Mesenchymal stem cell (in vitro differentiated cells and primary cell): Measurements from ENCODE around the gene SPEM1.

ENCODE experiments used
- DNase-seq: peaks from one replicate; pipeline ENCODE4 v3.0.0-alpha.2; 2013
- H2AFZ ChIP-seq: one replicate; pipeline ENCODE4 v1.6.1; 2013; ENCODE audit warnings: low read depth, mild to moderate bottlenecking, control low read depth, inconsistent platforms, low read length, moderate library complexity
- H2AK5ac ChIP-seq: 2 replicates; pipeline ENCODE4 v1.6.1; 2013; ENCODE audit warnings: low read length, moderate library complexity, mild to moderate bottlenecking, inconsistent platforms; ENCODE audit not compliant: severe bottlenecking
- H2BK120ac ChIP-seq: one replicate; pipeline ENCODE4 v1.6.1; 2013; ENCODE audit warnings: low read depth, mild to moderate bottlenecking, inconsistent platforms, low read length, moderate library complexity
- H2BK12ac ChIP-seq, 2 experiments: one replicate each; pipeline ENCODE4 v1.6.1; 2013; ENCODE audit warnings: inconsistent platforms in 2 of 2, low read length in 2 of 2, mild to moderate bottlenecking in 2 of 2, moderate library complexity in 2 of 2, control low read depth in 1 of 2
- H2BK15ac ChIP-seq: one replicate; pipeline ENCODE4 v1.6.1; 2013; ENCODE audit warnings: mild to moderate bottlenecking, low read depth, inconsistent platforms; ENCODE audit not compliant: poor library complexity, severe bottlenecking
- H2BK5ac ChIP-seq: 2 replicates; pipeline ENCODE4 v1.6.1; 2013; ENCODE audit warnings: low read depth, mild to moderate bottlenecking, low read length, control low read depth, inconsistent platforms; ENCODE audit not compliant: poor library complexity, severe bottlenecking
- H3K14ac ChIP-seq, 2 experiments: one replicate each; pipeline ENCODE4 v1.6.1; 2013; ENCODE audit warnings: inconsistent platforms in 2 of 2, low read length in 2 of 2, control low read depth in 1 of 2, mild to moderate bottlenecking in 1 of 2, moderate library complexity in 1 of 2
- H3K18ac ChIP-seq, 2 experiments: one replicate each; pipeline ENCODE4 v1.6.1; 2013; ENCODE audit warnings: inconsistent platforms in 2 of 2, low read length in 2 of 2, control low read depth in 1 of 2, low read depth in 1 of 2, mild to moderate bottlenecking in 1 of 2
- H3K23ac ChIP-seq, 2 experiments: one replicate each; pipeline ENCODE4 v1.6.1; 2013; ENCODE audit warnings: inconsistent platforms in 2 of 2, low read length in 2 of 2, mild to moderate bottlenecking in 2 of 2, moderate library complexity in 2 of 2, control low read depth in 1 of 2
- H3K27ac ChIP-seq: 2 replicates; pipeline ENCODE4 v1.5.1; 2013; ENCODE audit warnings: mild to moderate bottlenecking, moderate library complexity, low read length, control low read depth, inconsistent platforms; ENCODE audit not compliant: poor library complexity, severe bottlenecking
- H3K27me3 ChIP-seq, 2 experiments: 2 replicates each; pipeline versions ENCODE4 v1.6.1 to v1.7.0; 2013; ENCODE audit warnings: low read length in 2 of 2, mild to moderate bottlenecking in 2 of 2, moderate library complexity in 2 of 2, control low read depth in 1 of 2, inconsistent platforms in 1 of 2; ENCODE audit not compliant: control insufficient read depth in 1 of 2, insufficient read depth in 1 of 2
- H3K36me3 ChIP-seq, 2 experiments: 2 replicates each; pipeline versions ENCODE4 v1.6.1 to v1.7.0; 2013; ENCODE audit warnings: low read length in 2 of 2, control low read depth in 1 of 2, inconsistent platforms in 1 of 2, low read depth in 1 of 2, mild to moderate bottlenecking in 1 of 2; ENCODE audit not compliant: insufficient read depth in 2 of 2, control insufficient read depth in 1 of 2
- H3K4ac ChIP-seq, 2 experiments: one replicate each; pipeline ENCODE4 v1.6.1; 2013; ENCODE audit warnings: inconsistent platforms in 2 of 2, low read length in 2 of 2, mild to moderate bottlenecking in 2 of 2, moderate library complexity in 2 of 2, control low read depth in 1 of 2, low read depth in 1 of 2
- H3K4me1 ChIP-seq: 2 replicates; pipeline ENCODE4 v1.6.1; 2013; ENCODE audit warnings: low read depth, low read length, control low read depth; ENCODE audit not compliant: control insufficient read depth, insufficient read depth
- H3K4me2 ChIP-seq: 2 replicates; pipeline ENCODE4 v1.6.1; 2013; ENCODE audit warnings: low read length, mild to moderate bottlenecking, inconsistent platforms; ENCODE audit not compliant: poor library complexity, severe bottlenecking
- H3K4me3 ChIP-seq, 2 experiments: 2 replicates each; pipeline versions ENCODE4 v1.5.1 to v1.7.0; 2013; ENCODE audit warnings: low read length in 2 of 2, mild to moderate bottlenecking in 2 of 2, control low read depth in 1 of 2, low read depth in 1 of 2; ENCODE audit not compliant: insufficient read depth in 1 of 2
- H3K79me1 ChIP-seq: replicated peaks from 2 replicates; pipeline ENCODE4 v1.6.1; 2013; ENCODE audit warnings: mild to moderate bottlenecking, control low read depth, low read length, inconsistent platforms; ENCODE audit not compliant: poor library complexity, severe bottlenecking
- H3K9ac ChIP-seq: 2 replicates; pipeline ENCODE4 v1.7.0; 2013; ENCODE audit warnings: mild to moderate bottlenecking, low read length, moderate library complexity
- H3K9me3 ChIP-seq: 2 replicates; pipeline ENCODE4 v1.7.0; 2013; ENCODE audit warnings: mild to moderate bottlenecking, low read length; ENCODE audit not compliant: control insufficient read depth
- H4K8ac ChIP-seq: one replicate; pipeline ENCODE4 v1.6.1; 2013; ENCODE audit warnings: inconsistent platforms, mild to moderate bottlenecking, low read length, moderate library complexity
- H4K91ac ChIP-seq: one replicate; pipeline ENCODE4 v1.6.1; 2013; ENCODE audit warnings: mild to moderate bottlenecking, low read length, inconsistent platforms
- WGBS: methylation state at CpG from one replicate; pipeline ENCODE4 v1.1.7; 2013; ENCODE audit warnings: mixed read lengths; 5-methylcytosine and 5-hydroxymethylcytosine counted together

Gene SPEM1

DNA sequence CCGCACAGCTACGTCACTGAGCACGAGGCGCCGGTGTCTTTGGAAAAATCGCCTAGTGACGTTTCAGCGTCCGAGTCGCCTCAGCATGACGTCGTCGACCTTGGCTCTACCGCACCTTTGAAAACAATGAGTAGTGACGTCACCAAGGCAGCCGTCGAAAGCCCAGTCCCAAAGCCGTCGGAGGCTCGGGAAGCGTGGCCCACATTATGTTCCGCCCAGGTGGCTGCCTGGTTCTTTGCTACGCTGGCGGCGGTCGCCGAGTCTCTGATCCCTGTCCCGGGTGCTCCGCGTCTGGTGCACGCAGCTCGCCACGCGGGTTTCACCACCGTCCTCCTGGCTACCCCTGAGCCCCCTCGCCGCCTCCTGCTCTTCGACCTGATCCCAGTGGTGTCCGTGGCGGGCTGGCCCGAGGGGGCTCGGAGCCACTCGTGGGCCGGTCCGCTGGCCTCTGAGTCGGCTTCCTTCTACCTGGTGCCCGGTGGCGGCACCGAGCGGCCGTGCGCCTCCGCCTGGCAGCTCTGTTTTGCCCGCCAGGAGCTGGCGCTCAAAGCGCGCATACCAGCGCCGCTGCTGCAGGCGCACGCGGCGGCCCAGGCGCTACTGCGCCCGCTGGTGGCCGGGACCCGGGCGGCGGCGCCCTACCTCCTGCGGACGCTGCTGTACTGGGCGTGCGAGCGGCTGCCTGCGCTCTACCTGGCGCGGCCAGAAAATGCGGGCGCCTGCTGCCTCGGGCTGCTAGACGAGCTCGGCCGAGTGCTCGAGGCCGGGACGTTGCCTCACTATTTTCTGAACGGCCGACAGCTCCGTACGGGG, 16.6 kb downstream of the SPEM1 start:
- H4K91ac ChIP-seq: no peak overlapping the region
- peak; percentile 73 for DNase-seq
- no peak overlapping the region for H2AK5ac ChIP-seq
- 6% methylated on average over 87 of the region's 92 CpGs for WGBS
- no peak overlapping the region for H2BK12ac ChIP-seq
- H3K9me3 ChIP-seq: no peaks in the 10 kb centered on the region
- H3K18ac ChIP-seq: no peak overlapping the region
- no peak overlapping the region for H2BK15ac ChIP-seq
- H3K14ac ChIP-seq: no peak overlapping the region
- peak overlapping the region; percentile 52 to 70 for H3K4me3 ChIP-seq
- H2BK120ac ChIP-seq: no peak overlapping the region
- H3K36me3 ChIP-seq: no peaks in the 10 kb centered on the region
- H3K9ac ChIP-seq: no peak overlapping the region
- H3K27ac ChIP-seq: no peak overlapping the region
- H3K4me1 ChIP-seq: peaks cover 46% of the 10 kb centered on the region
- peaks cover 30 to 41% of the 10 kb centered on the region in 2 experiments for H3K27me3 ChIP-seq
- H2AFZ ChIP-seq: no peak overlapping the region
- H4K8ac ChIP-seq: peak overlapping the region; percentile 47
- peak overlapping the region; percentile 79 for H3K4me2 ChIP-seq
- H2BK5ac ChIP-seq: no peak overlapping the region
- peak overlapping the region in 1 of 2 experiments; percentile 52 for H3K4ac ChIP-seq
- H3K79me1 ChIP-seq: peaks cover 10% of the 10 kb centered on the region
- H3K23ac ChIP-seq: no peak overlapping the region

DNA sequence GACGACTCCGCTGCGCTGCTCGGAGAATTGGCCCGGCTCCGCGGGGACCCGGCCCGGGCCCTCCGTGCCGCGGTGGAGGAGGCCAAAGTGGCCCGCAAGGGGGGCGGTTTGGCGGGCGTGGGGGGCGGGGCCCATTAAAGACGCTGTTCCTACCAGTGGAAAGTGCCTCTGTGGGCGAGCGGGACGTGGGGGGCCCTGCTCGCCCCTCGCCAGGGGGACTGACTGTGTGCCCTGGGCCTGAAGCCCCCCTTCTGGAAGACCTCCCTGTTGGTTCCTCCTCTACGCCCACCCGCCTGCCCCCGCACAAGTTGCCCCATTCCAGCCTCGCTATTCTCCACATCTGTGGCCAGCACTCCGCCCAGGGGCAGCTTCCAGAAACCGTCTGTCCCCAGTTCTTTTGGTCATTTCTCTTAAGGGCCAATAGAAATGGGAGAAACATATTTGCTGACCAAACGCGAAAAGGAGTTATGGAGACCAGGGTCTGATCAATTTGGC, 17.3 kb downstream of the SPEM1 start:
- Histone ChIP-seq H3K36me3 (no peaks in the 10 kb centered on the region), H3K27me3 (peaks cover 33 to 42% of the 10 kb centered on the region in 2 experiments), H2BK120ac (no peak overlapping the region), H3K4me1 (peaks cover 46% of the 10 kb centered on the region), H3K79me1 (peaks cover 10% of the 10 kb centered on the region), H4K91ac (no peak overlapping the region), H2AK5ac (no peak overlapping the region), H3K23ac (no peak overlapping the region), H3K9ac (no peak overlapping the region), H4K8ac (no peak overlapping the region), H2AFZ (no peak overlapping the region), H2BK12ac (no peak overlapping the region), H3K14ac (no peak overlapping the region), H3K27ac (no peak overlapping the region), H2BK5ac (no peak overlapping the region), H3K4me3 (peak overlapping the region; percentile 34 to 47), H3K4me2 (peak overlapping the region; percentile 79), H2BK15ac (peak overlapping the region; percentile 75), H3K9me3 (no peaks in the 10 kb centered on the region), H3K4ac (no peak overlapping the region), H3K18ac (no peak overlapping the region)
- DNase-seq: no peak
- 14% methylated on average over 23 of the region's 31 CpGs for WGBS

DNA sequence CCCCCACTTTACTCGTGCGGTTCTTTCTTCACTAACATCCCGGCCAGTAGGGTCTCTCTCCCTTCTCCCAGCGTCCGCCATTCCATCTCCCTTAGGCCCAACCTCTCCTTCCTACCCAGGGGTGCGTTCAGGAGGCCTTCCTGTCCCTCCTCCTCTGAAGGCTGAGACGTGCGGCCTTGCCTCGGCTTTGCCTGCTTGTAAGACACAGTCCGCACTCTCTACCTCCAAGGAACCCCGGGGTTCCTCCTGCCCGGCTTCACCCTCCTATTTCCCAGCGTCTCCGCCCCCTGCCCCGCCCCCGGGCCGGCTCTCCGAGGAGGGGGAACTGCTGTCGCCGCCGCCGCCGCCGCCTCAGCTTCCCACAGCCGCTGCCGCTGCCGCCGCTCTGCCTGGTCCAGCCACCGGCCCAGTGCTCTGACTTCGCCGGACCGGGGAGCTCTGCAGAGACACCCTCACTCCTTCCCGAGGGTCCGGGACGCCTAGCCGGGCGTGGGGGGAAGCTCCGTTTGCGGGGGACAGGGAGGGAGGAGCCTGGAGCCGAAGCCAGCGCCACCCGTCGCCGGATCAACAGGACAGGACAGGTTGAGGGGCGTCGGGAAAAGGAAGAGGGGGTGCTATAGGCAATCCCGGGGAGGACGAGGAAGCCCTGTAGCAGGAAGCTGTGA, 18.0 kb downstream of the SPEM1 start:
- 6% methylated on average over 48 of the region's 48 CpGs for WGBS
- Histone ChIP-seq H3K18ac (peak overlapping the region; percentile 40 to 59), H4K91ac (no peak overlapping the region), H3K79me1 (peaks cover 10% of the 10 kb centered on the region), H2BK12ac (peak overlapping the region in 1 of 2 experiments; percentile 43), H3K4me3 (peak overlapping the region; percentile 47 to 51), H2BK120ac (no peak overlapping the region), H3K4ac (no peak overlapping the region), H3K9me3 (no peaks in the 10 kb centered on the region), H3K27me3 (peaks cover 33 to 47% of the 10 kb centered on the region in 2 experiments), H3K4me1 (peaks cover 46% of the 10 kb centered on the region), H2BK5ac (no peak overlapping the region), H3K23ac (no peak overlapping the region), H3K14ac (no peak overlapping the region), H3K9ac (peak overlapping the region; percentile 20), H4K8ac (no peak overlapping the region), H2BK15ac (peak overlapping the region; percentile 75), H2AFZ (peak overlapping the region; percentile 29), H3K27ac (no peak overlapping the region), H2AK5ac (no peak overlapping the region), H3K36me3 (no peaks in the 10 kb centered on the region), H3K4me2 (peak overlapping the region; percentile 75)
- DNase-seq: peak; percentile 44
